ENCODE data around the gene TXNRD3.

- TF ChIP-seq, protein P1, sequence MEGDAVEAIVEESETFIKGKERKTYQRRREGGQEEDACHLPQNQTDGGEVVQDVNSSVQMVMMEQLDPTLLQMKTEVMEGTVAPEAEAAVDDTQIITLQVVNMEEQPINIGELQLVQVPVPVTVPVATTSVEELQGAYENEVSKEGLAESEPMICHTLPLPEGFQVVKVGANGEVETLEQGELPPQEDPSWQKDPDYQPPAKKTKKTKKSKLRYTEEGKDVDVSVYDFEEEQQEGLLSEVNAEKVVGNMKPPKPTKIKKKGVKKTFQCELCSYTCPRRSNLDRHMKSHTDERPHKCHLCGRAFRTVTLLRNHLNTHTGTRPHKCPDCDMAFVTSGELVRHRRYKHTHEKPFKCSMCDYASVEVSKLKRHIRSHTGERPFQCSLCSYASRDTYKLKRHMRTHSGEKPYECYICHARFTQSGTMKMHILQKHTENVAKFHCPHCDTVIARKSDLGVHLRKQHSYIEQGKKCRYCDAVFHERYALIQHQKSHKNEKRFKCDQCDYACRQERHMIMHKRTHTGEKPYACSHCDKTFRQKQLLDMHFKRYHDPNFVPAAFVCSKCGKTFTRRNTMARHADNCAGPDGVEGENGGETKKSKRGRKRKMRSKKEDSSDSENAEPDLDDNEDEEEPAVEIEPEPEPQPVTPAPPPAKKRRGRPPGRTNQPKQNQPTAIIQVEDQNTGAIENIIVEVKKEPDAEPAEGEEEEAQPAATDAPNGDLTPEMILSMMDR (IDR thresholded peaks at IDR 0.05; ENCODE audit: low read depth, low read length, poor library complexity, severe bottlenecking), result no peak
- TF ChIP-seq EZH2phosphoT487 (IDR thresholded peaks at IDR 0.05; ENCODE audit: borderline replicate concordance, low read length), result no peak
Observed at GRCh38 chr3:126678693-126679317, 23.9 kb upstream of the TXNRD3 start.

All from DOHH2 (cell line).